HepG2 (cell line): ENCODE data around the gene GABRP.

Source experiments
- FOSL1 ChIP-seq: sonication (generic); formaldehyde crosslinking; IDR thresholded peaks from 2 replicates; pipeline ENCODE4 v1.9.0; 2021; ENCODE audit warnings: missing genetic modification reagents, borderline replicate concordance
- GABPA ChIP-seq, 2 experiments: IDR thresholded peaks; 2 replicates each; pipeline ENCODE4 v1.6.1; 2011 to 2016; ENCODE audit warnings: low read depth in 2 of 2, low read length in 1 of 2, missing biosample characterization in 1 of 2, missing genetic modification characterization in 1 of 2
- JUNB ChIP-seq: sonication (generic); formaldehyde crosslinking; IDR thresholded peaks from 2 replicates; pipeline ENCODE4 v1.8.0; 2022; ENCODE audit warnings: missing genetic modification reagents, mild to moderate bottlenecking, borderline replicate concordance
- KLF16 ChIP-seq, 2 experiments: sonication (generic) in 1 of 2; formaldehyde crosslinking in 1 of 2; IDR thresholded peaks; 2 replicates each; pipeline versions ENCODE4 v1.6.1 to v1.8.0; 2016 to 2023; ENCODE audit warnings: missing genetic modification reagents in 2 of 2, missing compliant biosample characterization in 1 of 2
- NCOA1 ChIP-seq: sonication (generic); formaldehyde crosslinking; IDR thresholded peaks from 2 replicates; pipeline ENCODE4 v1.9.0; 2021; ENCODE audit warnings: missing genetic modification reagents
- POLR2A ChIP-seq, 2 experiments: IDR thresholded peaks; 2 replicates each; pipeline ENCODE4 v1.6.1; 2011; ENCODE audit warnings: low read depth in 2 of 2, low read length in 2 of 2, mild to moderate bottlenecking in 1 of 2, moderate library complexity in 1 of 2; ENCODE audit not compliant: insufficient read depth in 1 of 2
- RFX5 ChIP-seq: IDR thresholded peaks from 2 replicates; pipeline ENCODE4 v1.6.1; 2011; ENCODE audit warnings: low read depth, low read length, improper control_type of control experiment
- SOX5 ChIP-seq: IDR thresholded peaks from 2 replicates; pipeline ENCODE4 v1.6.1; 2016; ENCODE audit warnings: borderline replicate concordance
- ZBTB37 ChIP-seq: sonication (generic); formaldehyde crosslinking; IDR thresholded peaks from 2 replicates; pipeline ENCODE4 v1.4.0; 2020; ENCODE audit warnings: mild to moderate bottlenecking, missing genetic modification reagents
- ZNF747 ChIP-seq: sonication (generic); formaldehyde crosslinking; IDR thresholded peaks from 2 replicates; pipeline ENCODE4 v1.8.1; 2023; ENCODE audit warnings: missing genetic modification reagents, mild to moderate bottlenecking, borderline replicate concordance
- TF ChIP-seq, protein P1 (sequence below): sonication (generic); formaldehyde crosslinking; IDR thresholded peaks from 2 replicates; pipeline ENCODE4 v1.5.0; 2020; ENCODE audit warnings: mild to moderate bottlenecking, missing genetic modification reagents, moderate library complexity

DNA sequence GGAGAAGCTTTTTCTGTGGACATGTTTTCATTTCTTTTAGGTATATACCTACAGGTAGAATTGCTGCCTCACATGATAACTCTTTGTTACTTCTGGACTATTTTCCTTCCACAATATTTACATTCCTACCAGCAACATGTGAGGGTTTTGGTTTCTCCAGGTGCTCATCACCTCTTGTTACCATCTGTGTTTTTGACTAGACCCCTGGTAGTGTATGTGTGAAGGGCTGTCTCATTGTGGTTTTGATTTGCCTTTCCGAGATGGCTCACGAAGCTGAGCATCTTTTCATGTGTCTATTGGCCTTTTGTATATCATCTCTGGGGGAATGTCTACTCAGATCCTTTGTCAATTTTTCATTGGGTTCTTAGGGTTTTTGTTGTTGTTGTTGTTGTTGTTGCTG, 61.1 kb downstream of the GABRP start:
- TF ChIP-seq SOX5 (CRISPR knock-in tag) (no peak), GABPA (IDR thresholded peaks at IDR 0.05; ENCODE audit: low read depth, low read length) (no peak), GABPA (CRISPR knock-in tag; IDR thresholded peaks at IDR 0.05; ENCODE audit: low read depth) (no peak), RFX5 (no peak), ZNF747 (CRISPR knock-in tag) (no peak), FOSL1 (CRISPR knock-in tag) (no peak), POLR2A (IDR thresholded peaks at IDR 0.05; ENCODE audit: insufficient read depth in 1 of 2, low read depth in 2 of 2, low read length in 2 of 2) (no peak), JUNB (CRISPR knock-in tag) (no peak), NCOA1 (CRISPR knock-in tag) (no peak), KLF16 (CRISPR knock-in tag; IDR thresholded peaks at IDR 0.05) (no peak), ZBTB37 (CRISPR knock-in tag) (no peak)
- TF ChIP-seq, protein P1, sequence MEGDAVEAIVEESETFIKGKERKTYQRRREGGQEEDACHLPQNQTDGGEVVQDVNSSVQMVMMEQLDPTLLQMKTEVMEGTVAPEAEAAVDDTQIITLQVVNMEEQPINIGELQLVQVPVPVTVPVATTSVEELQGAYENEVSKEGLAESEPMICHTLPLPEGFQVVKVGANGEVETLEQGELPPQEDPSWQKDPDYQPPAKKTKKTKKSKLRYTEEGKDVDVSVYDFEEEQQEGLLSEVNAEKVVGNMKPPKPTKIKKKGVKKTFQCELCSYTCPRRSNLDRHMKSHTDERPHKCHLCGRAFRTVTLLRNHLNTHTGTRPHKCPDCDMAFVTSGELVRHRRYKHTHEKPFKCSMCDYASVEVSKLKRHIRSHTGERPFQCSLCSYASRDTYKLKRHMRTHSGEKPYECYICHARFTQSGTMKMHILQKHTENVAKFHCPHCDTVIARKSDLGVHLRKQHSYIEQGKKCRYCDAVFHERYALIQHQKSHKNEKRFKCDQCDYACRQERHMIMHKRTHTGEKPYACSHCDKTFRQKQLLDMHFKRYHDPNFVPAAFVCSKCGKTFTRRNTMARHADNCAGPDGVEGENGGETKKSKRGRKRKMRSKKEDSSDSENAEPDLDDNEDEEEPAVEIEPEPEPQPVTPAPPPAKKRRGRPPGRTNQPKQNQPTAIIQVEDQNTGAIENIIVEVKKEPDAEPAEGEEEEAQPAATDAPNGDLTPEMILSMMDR (CRISPR knock-in tag): no peak
